Measurements from ENCODE around the gene MRPL9. TPM values are rescaled to one million over a fixed set of nuclear protein-coding genes. Genes with fewer than 3 reads are reported as not detected.

MRPL9 gene
- total RNA-seq, 4 donors from 2014 or later, result 38.8 to 53.4 (median 46.8) TPM

DNA sequence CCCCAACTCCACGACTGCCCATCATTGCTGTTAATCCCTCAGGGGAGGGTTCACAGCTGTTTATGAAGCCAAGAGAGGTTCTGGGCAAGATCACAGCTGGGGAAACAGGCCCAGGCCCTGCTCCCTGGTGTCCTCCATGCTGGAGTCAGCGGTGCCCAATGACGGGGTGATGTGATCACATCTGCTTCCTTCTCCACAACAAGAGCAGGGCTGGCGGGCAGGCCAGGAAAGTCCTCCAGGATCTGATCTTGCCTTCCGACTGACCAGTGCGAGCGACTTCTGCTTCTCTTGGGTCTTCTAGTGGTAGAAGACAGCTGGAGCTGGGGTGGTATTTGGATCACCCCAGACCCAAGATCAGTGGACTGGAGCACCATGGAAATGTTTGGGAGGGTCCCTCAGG lies 42.9 kb upstream of the MRPL9 start:
- TF ChIP-seq, protein P1, sequence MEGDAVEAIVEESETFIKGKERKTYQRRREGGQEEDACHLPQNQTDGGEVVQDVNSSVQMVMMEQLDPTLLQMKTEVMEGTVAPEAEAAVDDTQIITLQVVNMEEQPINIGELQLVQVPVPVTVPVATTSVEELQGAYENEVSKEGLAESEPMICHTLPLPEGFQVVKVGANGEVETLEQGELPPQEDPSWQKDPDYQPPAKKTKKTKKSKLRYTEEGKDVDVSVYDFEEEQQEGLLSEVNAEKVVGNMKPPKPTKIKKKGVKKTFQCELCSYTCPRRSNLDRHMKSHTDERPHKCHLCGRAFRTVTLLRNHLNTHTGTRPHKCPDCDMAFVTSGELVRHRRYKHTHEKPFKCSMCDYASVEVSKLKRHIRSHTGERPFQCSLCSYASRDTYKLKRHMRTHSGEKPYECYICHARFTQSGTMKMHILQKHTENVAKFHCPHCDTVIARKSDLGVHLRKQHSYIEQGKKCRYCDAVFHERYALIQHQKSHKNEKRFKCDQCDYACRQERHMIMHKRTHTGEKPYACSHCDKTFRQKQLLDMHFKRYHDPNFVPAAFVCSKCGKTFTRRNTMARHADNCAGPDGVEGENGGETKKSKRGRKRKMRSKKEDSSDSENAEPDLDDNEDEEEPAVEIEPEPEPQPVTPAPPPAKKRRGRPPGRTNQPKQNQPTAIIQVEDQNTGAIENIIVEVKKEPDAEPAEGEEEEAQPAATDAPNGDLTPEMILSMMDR (IDR thresholded peaks at IDR 0.05), result no peak
- DNase-seq (ENCODE audit: low spot score) (no peak), ATAC-seq (ENCODE audit: low FRiP score) (no peak)

- TF ChIP-seq, protein P1 (IDR thresholded peaks at IDR 0.05), result no peak
- DNase-seq (ENCODE audit: low spot score), result no peak
- ATAC-seq (ENCODE audit: low FRiP score), result no peak
These were observed 41.9 kb upstream of the MRPL9 start, which contains the start of gene LINGO4 for GRCh38 chr1:151805066-151805820. Gene LINGO4, minus strand, starts transcription at chr1:151805419. Its CDS starts 2,715 bp downstream, at chr1:151802704.

DNA sequence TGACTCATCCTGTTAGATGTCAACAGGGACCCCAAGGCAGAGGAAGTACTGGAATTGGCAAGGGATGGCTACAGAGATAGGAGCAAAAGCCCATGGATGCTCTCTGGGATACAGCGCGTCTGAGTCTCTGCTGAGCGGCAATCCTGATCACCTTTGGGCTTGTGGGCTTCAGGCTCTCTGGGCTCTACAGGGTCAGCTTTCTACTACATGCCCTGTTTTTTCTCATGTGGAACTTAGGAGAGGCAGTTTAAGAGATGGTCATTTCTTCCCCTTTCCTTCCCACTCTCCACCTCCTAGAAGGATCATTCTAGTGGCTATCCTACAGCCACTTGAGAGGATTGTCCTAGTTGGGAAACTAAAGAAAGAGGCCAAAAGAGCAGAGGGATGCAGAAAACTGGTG lies 40.6 kb upstream of the MRPL9 start:
- TF ChIP-seq, protein P1 (IDR thresholded peaks at IDR 0.05), result no peak
- no peak for ATAC-seq (ENCODE audit: low FRiP score)
- DNase-seq (ENCODE audit: low spot score), result no peak

GRCh38 chr1:151803164-151803563 lies 39.9 kb upstream of the MRPL9 start:
- DNase-seq (ENCODE audit: low spot score), result no peak
- TF ChIP-seq, protein P1 (IDR thresholded peaks at IDR 0.05), result no peak
- no peak for ATAC-seq (ENCODE audit: low FRiP score)

GRCh38 chr1:151802372-151802771 lies 39.1 kb upstream of the MRPL9 start:
- no peak for ATAC-seq (ENCODE audit: low FRiP score)
- DNase-seq (ENCODE audit: low spot score), result no peak
- TF ChIP-seq, protein P1 (IDR thresholded peaks at IDR 0.05), result no peak

DNA sequence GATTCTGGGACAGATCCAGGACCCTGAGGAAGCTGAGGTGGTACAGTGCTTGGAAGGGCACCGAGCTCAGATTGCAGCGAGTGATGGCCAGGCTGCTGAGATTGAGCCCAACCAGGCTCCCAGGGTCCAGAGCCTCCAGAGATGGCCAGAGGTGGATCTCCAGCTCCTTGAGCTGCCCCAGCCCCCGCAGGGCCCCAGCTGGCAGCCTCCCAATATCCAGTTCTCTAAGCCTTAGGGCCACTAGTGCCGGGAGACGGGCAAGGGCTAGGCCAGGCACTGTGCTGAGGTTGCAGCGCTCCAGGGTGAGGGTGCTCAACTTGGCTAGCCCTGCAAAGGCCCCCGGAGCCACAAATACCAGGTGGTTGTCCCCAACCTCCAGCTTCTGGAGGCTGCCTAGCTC lies 38.5 kb upstream of the MRPL9 start:
- TF ChIP-seq, protein P1 (IDR thresholded peaks at IDR 0.05), result no peak
- DNase-seq (ENCODE audit: low spot score) (no peak), ATAC-seq (ENCODE audit: low FRiP score) (no peak)

DNA sequence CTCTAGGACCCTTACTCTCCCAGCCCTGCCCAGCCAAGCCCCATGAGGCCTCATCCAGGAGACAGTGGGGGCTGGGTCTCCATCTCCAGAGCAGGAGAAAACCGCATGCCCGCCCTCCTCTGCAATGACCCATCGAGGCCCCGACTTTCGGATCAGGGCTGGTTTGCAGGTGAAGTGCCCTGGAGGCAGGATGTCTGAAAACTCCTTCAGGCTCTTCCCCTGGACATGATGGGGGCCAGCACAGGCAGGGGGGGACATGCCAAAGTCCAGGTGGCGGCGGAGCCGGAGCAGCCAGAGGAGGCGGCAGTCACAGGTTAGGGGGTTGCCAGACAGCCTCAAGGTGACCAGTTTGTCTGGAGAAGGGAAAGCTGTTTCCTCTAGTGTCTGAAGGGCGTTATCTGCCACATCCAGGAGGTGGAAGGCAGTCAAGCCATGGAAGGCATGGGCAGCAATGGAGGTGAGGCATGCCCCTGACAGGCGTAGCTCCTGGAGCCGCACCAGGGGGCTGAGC lies 38.1 kb upstream of the MRPL9 start:
- ATAC-seq (ENCODE audit: low FRiP score) (no peak), DNase-seq (ENCODE audit: low spot score) (no peak)
- TF ChIP-seq, protein P1 (IDR thresholded peaks at IDR 0.05), result no peak

Data from omental fat pad (tissue), 4 donors.